LoVo (cell line): ENCODE measurements around the gene JAK2.
"Not testable (repeated sequence)": the region's sequence is repeated elsewhere in the genome, so short reads cannot be mapped to it uniquely, and the experiment has no call there.

Source experiments
- DNase-seq: peaks from one replicate; pipeline ENCODE4 v3.0.0-alpha.2; 2016; ENCODE audit warnings: low spot score

JAK2 gene

GRCh38 chr9:4980086-4980727 lies 4.9 kb upstream of the JAK2 start:
- DNase-seq = peak; percentile 43

- no peak for DNase-seq
Measured at GRCh38 chr9:4982721-4983482, 2.2 kb upstream of the JAK2 start.

- DNase-seq = peak; percentile 8
Measured at GRCh38 chr9:4983601-4984165, 1.4 kb upstream of the JAK2 start.

- peak; percentile 29 for DNase-seq
Measured at GRCh38 chr9:4984171-4984620, 876 bp upstream of the JAK2 start.

- peak; percentile 65 for DNase-seq
Measured at GRCh38 chr9:4985386-4986266, 554 bp downstream of the JAK2 start.

GRCh38 chr9:4986296-4986695 lies 1.2 kb downstream of the JAK2 start:
- DNase-seq = no peak

- no peak for DNase-seq
Measured at GRCh38 chr9:4986783-4987182, 1.7 kb downstream of the JAK2 start.

GRCh38 chr9:4987961-4988421 lies 2.9 kb downstream of the JAK2 start:
- DNase-seq = peak; percentile 61

- no peak for DNase-seq
Measured at GRCh38 chr9:4992872-4993271, 7.8 kb downstream of the JAK2 start.

GRCh38 chr9:4994166-4994890 lies 9.3 kb downstream of the JAK2 start:
- DNase-seq = no peak

- no peak for DNase-seq
Measured at GRCh38 chr9:4997196-4997595, 12.1 kb downstream of the JAK2 start.

GRCh38 chr9:4997631-4998030 lies 12.6 kb downstream of the JAK2 start:
- DNase-seq = no peak

GRCh38 chr9:5002811-5003210 lies 17.7 kb downstream of the JAK2 start:
- DNase-seq = no peak

- DNase-seq = no peak
Measured at GRCh38 chr9:5004481-5004880, 19.4 kb downstream of the JAK2 start.

GRCh38 chr9:5008202-5008601 lies 23.1 kb downstream of the JAK2 start:
- DNase-seq = no peak

GRCh38 chr9:5013374-5013773 lies 28.3 kb downstream of the JAK2 start:
- DNase-seq = no peak

GRCh38 chr9:5015934-5016333 lies 30.9 kb downstream of the JAK2 start:
- DNase-seq = no peak

GRCh38 chr9:5025416-5025815 lies 40.3 kb downstream of the JAK2 start:
- no peak for DNase-seq

GRCh38 chr9:5031941-5032340 lies 46.9 kb downstream of the JAK2 start:
- not testable (repeated sequence) for DNase-seq

- no peak for DNase-seq
Measured at GRCh38 chr9:5040730-5041389, 55.8 kb downstream of the JAK2 start.
